Measurements from ENCODE around the gene IQCH. TPM values are rescaled to one million over a fixed set of nuclear protein-coding genes. Genes with fewer than 3 reads are reported as not detected.
"Not testable (repeated sequence)": the region's sequence is repeated elsewhere in the genome, so short reads cannot be mapped to it uniquely, and the experiment has no call there.

The IQCH gene
- total RNA-seq, 1 donor from 2014 or later = 1.5 TPM

DNA sequence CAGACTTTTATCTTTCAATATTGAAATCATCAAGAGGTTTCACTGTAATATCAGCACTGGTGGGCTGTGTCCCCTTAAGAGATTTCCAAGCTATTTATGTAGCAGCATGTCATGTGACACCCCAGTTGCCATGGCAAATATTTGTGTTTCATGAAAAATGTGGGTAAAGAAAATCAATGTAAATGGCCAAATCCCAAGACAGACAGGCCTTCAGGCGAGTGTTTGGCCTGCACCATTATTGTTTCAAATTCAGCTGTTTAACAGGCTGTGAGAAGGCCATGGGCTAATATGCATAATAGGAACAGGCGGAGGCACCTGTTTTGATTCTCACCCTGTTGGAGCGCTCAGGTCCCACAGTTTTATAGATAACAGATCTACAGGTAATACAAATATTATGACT, 104.2 kb downstream of the IQCH start:
- Histone ChIP-seq H3K36me3 (no peaks in the 10 kb centered on the region), H3K27ac (no peak overlapping the region), H3K4me1 (no peaks in the 10 kb centered on the region), H3K4me3 (no peak overlapping the region), H3K27me3 (no peaks in the 10 kb centered on the region), H3K9me3 (no peaks in the 10 kb centered on the region)
- no peak for DNase-seq (ENCODE audit: extremely low spot score in 2 of 2)
- intact Hi-C loops (cut with DNase I) = no loop called here
- no peak for TF ChIP-seq POLR2AphosphoS5 (IDR thresholded peaks at IDR 0.05; ENCODE audit: insufficient read depth in 1 of 2, low read depth in 1 of 2)

DNA sequence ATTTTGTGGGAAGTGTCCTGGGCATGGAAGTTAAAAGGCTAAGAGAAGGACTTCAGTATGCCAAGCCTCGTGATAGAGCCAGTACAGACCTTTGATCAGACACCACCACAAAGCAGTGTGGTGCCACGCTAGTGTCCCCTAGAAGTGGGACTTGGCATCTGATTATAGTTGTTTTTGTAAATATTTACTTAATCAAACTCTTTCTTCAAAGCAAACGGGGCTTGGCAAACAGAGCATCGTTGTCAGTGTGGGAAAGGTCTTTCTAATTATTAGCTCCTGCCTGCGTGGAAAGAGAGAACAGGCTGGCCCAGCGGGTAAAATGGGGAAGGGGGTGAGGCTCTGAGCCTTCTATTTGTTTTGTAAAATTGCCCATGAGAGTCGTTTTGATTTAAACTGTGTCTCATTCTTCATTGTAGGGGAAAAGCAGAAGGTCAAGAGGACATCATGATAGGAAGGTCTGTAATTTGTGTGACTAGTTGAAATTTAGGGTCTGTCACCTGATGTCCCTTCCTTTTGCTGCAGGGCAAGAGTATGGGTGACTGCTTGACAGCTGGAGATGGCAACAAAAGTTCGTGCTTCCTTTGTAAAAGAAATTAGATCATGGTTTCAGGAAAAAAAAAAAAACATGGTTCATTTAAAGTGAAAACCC, 105.0 kb downstream of the IQCH start:
- Histone ChIP-seq H3K4me1 (no peaks in the 10 kb centered on the region), H3K4me3 (no peak overlapping the region), H3K27ac (no peak overlapping the region), H3K27me3 (no peaks in the 10 kb centered on the region), H3K36me3 (no peaks in the 10 kb centered on the region), H3K9me3 (no peaks in the 10 kb centered on the region)
- TF ChIP-seq POLR2AphosphoS5 (IDR thresholded peaks at IDR 0.05; ENCODE audit: insufficient read depth in 1 of 2, low read depth in 1 of 2) (no peak), POLR2A (IDR thresholded peaks at IDR 0.05) (no peak)
- TF ChIP-seq, protein P1, sequence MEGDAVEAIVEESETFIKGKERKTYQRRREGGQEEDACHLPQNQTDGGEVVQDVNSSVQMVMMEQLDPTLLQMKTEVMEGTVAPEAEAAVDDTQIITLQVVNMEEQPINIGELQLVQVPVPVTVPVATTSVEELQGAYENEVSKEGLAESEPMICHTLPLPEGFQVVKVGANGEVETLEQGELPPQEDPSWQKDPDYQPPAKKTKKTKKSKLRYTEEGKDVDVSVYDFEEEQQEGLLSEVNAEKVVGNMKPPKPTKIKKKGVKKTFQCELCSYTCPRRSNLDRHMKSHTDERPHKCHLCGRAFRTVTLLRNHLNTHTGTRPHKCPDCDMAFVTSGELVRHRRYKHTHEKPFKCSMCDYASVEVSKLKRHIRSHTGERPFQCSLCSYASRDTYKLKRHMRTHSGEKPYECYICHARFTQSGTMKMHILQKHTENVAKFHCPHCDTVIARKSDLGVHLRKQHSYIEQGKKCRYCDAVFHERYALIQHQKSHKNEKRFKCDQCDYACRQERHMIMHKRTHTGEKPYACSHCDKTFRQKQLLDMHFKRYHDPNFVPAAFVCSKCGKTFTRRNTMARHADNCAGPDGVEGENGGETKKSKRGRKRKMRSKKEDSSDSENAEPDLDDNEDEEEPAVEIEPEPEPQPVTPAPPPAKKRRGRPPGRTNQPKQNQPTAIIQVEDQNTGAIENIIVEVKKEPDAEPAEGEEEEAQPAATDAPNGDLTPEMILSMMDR (IDR thresholded peaks at IDR 0.05) = no peak
- intact Hi-C loops (cut with DNase I) = no loop called here
- no peak for DNase-seq (ENCODE audit: extremely low spot score in 2 of 2)

- TF ChIP-seq POLR2AphosphoS5 (IDR thresholded peaks at IDR 0.05; ENCODE audit: insufficient read depth in 1 of 2, low read depth in 1 of 2) (no peak), POLR2A (IDR thresholded peaks at IDR 0.05) (no peak)
- TF ChIP-seq, protein P1 (IDR thresholded peaks at IDR 0.05) = no peak
- no peaks in the 10 kb centered on the region for H3K4me1 ChIP-seq
- intact Hi-C loops (cut with DNase I) = no loop called here
Observed at GRCh38 chr15:67361100-67361499, 106.5 kb downstream of the IQCH start.

DNA sequence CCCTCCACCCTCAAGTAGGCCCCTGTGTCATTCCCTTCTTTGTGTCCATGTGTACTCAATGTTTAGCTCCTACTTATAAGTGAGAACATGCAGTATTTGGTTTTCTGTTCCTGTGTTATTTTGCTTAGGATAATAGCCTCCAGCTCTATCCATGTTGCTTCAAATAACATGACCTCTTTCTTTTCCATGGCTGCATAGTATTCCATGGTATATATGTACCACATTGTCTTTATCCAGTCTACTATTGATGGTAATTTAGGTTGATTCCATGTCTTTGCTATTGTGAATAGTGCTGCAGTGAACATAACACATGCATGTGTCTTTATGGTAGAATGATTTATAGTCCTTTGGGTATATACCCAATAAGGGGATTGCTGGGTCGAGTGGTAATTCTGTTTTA, 109.1 kb downstream of the IQCH start:
- H3K9me3 ChIP-seq; H3K27me3 ChIP-seq; intact Hi-C loops (cut with DNase I); DNase-seq (ENCODE audit: extremely low spot score in 2 of 2); H3K4me1 ChIP-seq; H3K27ac ChIP-seq; H3K4me3 ChIP-seq; H3K36me3 ChIP-seq: not testable (repeated sequence)

More at GRCh38 chr15:67361100-67361499, 106.5 kb downstream of the IQCH start:
- Histone ChIP-seq H3K9me3 (no peaks in the 10 kb centered on the region), H3K4me3 (no peak overlapping the region), H3K27me3 (no peaks in the 10 kb centered on the region), H3K36me3 (no peaks in the 10 kb centered on the region), H3K27ac (no peak overlapping the region)
- no peak for DNase-seq (ENCODE audit: extremely low spot score in 2 of 2)

GRCh38 chr15:67365994-67366393, 111.4 kb downstream of the IQCH start:
- Histone ChIP-seq H3K4me3 (no peak overlapping the region), H3K27me3 (no peaks in the 10 kb centered on the region), H3K4me1 (no peaks in the 10 kb centered on the region), H3K36me3 (no peaks in the 10 kb centered on the region), H3K27ac (no peak overlapping the region), H3K9me3 (no peaks in the 10 kb centered on the region)
- DNase-seq (ENCODE audit: extremely low spot score in 2 of 2) = no peak
- TF ChIP-seq POLR2AphosphoS5 (IDR thresholded peaks at IDR 0.05; ENCODE audit: insufficient read depth in 1 of 2, low read depth in 1 of 2) = no peak
- TF ChIP-seq POLR2A (IDR thresholded peaks at IDR 0.05) = no peak
- TF ChIP-seq, protein P1 (IDR thresholded peaks at IDR 0.05) = no peak
- intact Hi-C loops (cut with DNase I) = no loop called here

DNA sequence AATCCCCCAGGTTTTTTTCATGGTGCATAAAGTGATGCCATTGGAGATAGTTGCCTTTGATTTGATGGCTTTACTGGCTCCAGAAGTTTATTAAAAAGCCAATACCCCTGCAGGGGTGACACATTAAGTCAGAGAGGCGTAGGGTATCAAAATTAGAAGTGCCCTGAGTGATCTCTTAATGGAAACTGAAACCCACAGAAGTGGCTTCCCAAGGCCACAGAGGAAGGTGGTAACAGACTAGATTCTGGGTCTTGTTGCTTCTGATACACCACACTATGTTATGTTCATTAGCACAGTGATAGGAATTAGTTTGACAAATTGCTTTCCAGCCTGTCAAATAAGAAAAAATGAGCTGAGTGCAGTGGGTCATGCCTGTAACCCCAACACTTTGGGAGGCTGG, 112.3 kb downstream of the IQCH start:
- Histone ChIP-seq H3K4me1 (no peaks in the 10 kb centered on the region), H3K36me3 (no peaks in the 10 kb centered on the region), H3K27me3 (no peaks in the 10 kb centered on the region), H3K27ac (no peak overlapping the region), H3K9me3 (no peaks in the 10 kb centered on the region), H3K4me3 (no peak overlapping the region)
- no peak for DNase-seq (ENCODE audit: extremely low spot score in 2 of 2)
- intact Hi-C loops (cut with DNase I) = no loop called here
- TF ChIP-seq POLR2AphosphoS5 (IDR thresholded peaks at IDR 0.05; ENCODE audit: insufficient read depth in 1 of 2, low read depth in 1 of 2) (no peak), POLR2A (IDR thresholded peaks at IDR 0.05) (no peak)
- TF ChIP-seq, protein P1 (IDR thresholded peaks at IDR 0.05) = no peak

All from vagina (tissue), 2 donors.